ENCODE measurements around the gene FBXL14.

The FBXL14 gene

GRCh38 chr12:1532375-1533165 is 61.8 kb downstream of the FBXL14 start:
- DNase-seq = no peak

- DNase-seq = peak in 1 of 2 experiments; percentile 15
Measured at GRCh38 chr12:1531654-1532374, 62.6 kb downstream of the FBXL14 start.

DNA sequence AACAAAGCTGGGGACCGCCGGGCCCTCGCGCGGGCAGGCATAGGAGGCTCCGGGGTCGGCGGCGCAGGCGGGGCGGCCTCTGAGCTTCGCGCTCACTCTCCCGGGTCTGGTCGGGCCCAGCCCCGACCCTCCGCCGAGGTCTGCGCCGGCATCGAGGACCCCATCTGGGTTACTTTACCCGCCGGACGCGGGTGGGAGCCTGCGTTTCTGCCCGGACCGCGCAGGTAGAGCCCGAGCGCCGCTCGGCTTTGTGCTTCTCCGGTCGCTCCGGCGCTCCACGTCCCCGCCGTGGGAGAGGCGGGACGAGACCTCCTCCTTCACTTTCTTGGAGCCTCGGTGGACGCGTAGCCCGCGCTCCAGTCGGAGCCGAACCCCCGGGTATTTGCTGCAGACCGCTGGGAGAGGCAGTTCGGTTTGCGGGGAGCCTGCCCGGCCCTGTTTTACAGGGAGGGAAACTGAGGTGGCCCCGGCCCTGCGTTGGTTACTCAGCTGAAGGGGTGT is 63.2 kb downstream of the FBXL14 start:
- peak in 1 of 2 experiments; percentile 14 for DNase-seq

- no peak for DNase-seq
Measured at GRCh38 chr12:1530592-1531152, 63.7 kb downstream of the FBXL14 start.

DNA sequence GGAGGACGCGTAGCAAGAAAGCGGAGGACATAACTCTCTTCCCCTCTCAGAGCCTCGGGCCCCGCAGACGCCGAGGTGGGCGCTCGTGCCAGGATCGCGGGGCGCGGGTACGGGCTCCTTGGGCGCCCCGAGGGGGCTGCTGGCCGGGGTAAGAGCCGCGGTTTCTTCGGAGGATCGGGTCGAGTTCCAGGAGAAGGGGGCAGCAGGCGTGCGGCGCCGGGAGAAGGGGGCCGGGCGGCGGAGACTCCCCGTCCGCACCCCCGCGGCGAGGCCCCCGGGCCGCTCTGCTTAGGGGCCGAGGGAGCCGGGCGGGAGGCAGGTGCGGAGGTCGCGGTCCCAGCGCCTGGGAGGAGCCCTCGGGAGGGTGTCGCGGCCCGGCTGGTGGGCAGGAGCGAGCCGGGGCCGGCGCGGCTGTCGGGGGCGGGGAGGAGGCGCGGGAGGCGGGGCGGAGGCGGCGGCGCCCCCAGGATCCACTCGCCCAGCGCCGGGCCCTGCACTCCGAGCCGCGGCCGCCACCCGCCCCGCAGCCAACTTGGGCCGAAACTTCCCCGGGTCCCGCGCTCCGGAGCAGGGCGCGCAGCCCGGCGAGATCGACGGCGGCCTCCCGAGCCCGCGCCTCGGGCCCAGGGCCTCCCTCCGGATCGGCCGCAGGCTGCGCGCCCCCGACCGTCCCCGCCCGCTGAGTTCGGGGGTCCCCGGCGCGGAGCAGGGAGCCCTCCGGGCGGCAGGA is 64.4 kb downstream of the FBXL14 start:
- DNase-seq = no peak

- DNase-seq = no peak
Measured at GRCh38 chr12:1529228-1529861, 65.0 kb downstream of the FBXL14 start.

- no peak for DNase-seq
Measured at GRCh38 chr12:1528791-1529190, 65.6 kb downstream of the FBXL14 start.

DNA sequence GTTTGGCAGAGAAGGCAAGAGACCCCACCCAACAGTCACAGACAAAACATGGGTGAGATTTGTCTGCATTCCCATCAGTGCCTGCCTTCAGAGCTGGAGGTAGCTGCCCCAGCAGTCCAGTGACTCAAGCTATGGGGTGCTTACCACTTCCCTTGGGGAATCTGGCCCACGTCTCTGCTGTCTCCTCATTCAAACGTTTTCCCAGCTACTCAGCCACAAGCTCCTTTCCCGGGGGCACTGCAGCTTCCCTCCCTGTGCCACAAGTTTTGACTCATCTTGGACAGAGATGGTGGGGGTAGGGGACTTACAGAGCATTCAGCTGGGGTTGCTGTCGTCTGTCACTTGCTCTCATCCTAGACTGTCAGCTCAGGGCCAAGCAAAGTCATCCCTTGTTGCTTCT is 66.6 kb downstream of the FBXL14 start:
- DNase-seq = no peak

DNA sequence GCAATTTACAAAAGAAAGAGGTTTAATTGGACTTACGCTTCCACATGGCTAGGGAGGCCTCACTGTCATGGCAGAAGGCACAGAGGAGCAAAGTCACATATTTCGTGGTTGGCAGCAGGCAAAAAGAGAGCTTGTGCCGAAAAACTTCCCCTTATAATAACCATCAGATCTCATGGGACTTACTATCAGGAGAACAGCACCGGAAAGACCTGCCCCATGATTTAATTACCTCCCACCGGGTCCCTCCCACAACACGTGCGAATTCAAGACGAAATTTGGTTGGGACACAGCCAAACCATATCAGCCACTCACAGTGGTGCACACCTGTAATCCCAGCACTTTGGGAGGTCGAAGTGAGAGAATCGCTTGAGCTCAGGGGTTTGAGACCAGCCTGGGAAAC is 68.5 kb downstream of the FBXL14 start:
- no peak for DNase-seq

DNA sequence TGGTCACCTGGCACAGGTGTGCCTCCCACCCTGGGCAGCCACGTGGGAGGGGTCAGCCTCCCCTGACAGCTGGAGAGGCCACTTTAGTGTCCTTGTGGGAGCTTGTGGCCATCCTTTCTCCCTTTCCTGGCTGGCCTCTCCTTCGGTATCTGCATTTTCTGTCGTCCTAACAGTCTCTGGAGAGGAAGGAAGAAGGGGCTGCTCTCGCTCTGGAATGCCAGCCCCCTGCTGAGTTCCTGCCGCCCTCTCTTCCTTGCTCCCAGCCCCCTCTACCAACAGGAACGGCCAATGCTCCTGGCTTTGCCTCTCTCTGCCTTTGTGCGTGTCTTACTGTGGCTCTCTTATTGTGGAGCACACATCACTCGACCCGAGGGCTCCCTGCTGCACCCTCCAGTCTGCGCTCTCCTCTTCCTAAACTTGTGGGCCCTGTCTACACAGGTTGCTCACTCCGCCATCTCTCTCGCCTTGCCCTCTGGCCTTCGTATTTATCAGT is 70.8 kb downstream of the FBXL14 start:
- no peak for DNase-seq

DNA sequence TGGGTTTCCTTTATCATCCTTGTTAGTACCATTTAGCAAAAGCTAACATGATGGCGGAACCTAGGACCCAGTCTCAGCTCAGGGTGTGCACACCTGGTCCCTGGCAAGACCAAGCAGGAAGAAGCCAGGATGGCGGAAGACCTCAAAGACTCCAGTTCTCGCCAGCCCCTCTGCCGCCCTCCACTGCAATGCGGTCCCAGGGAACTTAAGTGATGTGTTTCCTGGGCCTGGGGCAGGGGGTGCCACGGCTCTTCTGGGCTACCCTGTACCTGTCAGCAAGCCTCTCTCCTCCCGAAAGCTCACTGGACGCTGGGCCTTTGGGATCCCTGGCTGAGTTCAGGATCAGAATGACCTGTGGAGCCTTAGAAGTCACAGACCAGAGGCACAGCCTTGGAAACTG is 71.3 kb downstream of the FBXL14 start:
- no peak for DNase-seq

DNA sequence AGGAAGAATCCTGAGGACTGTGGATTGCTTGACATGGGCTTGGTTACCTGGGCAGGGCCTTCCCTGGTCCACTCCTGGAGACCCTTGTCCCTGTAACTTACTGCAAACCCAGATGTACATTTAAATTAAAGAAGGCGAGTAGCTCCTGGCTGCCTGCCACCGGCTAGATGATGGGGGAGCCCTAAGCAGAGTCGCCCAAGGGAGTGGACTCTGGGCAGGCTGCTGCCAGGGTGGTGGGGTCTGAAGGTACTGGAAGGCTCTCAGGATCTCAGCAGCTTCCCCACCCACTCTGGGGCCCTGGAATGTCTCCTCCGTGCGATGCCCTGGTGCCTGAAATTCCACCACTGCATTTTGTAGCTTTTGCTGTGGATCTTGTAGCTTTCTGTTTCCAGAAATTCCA is 74.7 kb downstream of the FBXL14 start:
- no peak for DNase-seq

GRCh38 chr12:1518591-1519516 is 75.5 kb downstream of the FBXL14 start:
- no peak for DNase-seq

- DNase-seq = no peak
Measured at GRCh38 chr12:1517734-1518525, 76.5 kb downstream of the FBXL14 start.

GRCh38 chr12:1517007-1517406 is 77.4 kb downstream of the FBXL14 start:
- DNase-seq = no peak

Data from activated CD4-positive, alpha-beta T cell treated with anti-CD3 and anti-CD28 coated beads, Interleukin-2, amount 50 U/mL, for 48 hours (primary cell).